ENCODE data around the gene FCER2.
"Not testable (repeated sequence)": the region's sequence is repeated elsewhere in the genome, so short reads cannot be mapped to it uniquely, and the experiment has no call there.

The FCER2 gene

GRCh38 chr19:7748171-7748570 is 46.2 kb upstream of the FCER2 start:
- no peaks in the 10 kb centered on the region for H3K4me1 ChIP-seq (ENCODE audit: control insufficient read depth, low read length)
- no peaks in the 10 kb centered on the region for H3K36me3 ChIP-seq (ENCODE audit: control insufficient read depth, low read length)
- no peaks in the 10 kb centered on the region for H3K79me2 ChIP-seq (ENCODE audit: control insufficient read depth, low read length)
- H3K4me2 ChIP-seq (ENCODE audit: low read length): no peak overlapping the region
- no peak overlapping the region for H3K27ac ChIP-seq (ENCODE audit: low read depth, low read length)
- H4K20me1 ChIP-seq (ENCODE audit: control insufficient read depth, insufficient read depth, low read depth, low read length): no peaks in the 10 kb centered on the region
- H3K9me2 ChIP-seq (replicated peaks; ENCODE audit: control insufficient read depth, low read length): no peaks in the 10 kb centered on the region
- H3K27me3 ChIP-seq (ENCODE audit: control insufficient read depth, low read length): peaks cover 13% of the 10 kb centered on the region
- H3K9me3 ChIP-seq (ENCODE audit: control insufficient read depth, insufficient read depth, low read length): no peaks in the 10 kb centered on the region; the same call in 1 of the 2 replicates
- H3F3A ChIP-seq (ENCODE audit: control insufficient read depth, insufficient read depth): no peaks in the 10 kb centered on the region
- H3K4me3 ChIP-seq (ENCODE audit: low read length): no peak overlapping the region
- TF ChIP-seq EZH2phosphoT487 (IDR thresholded peaks at IDR 0.05; ENCODE audit: borderline replicate concordance, low read length): no peak
- no peak for TF ChIP-seq CTCF (IDR thresholded peaks at IDR 0.05; ENCODE audit: low read depth, low read length, poor library complexity, severe bottlenecking)

DNA sequence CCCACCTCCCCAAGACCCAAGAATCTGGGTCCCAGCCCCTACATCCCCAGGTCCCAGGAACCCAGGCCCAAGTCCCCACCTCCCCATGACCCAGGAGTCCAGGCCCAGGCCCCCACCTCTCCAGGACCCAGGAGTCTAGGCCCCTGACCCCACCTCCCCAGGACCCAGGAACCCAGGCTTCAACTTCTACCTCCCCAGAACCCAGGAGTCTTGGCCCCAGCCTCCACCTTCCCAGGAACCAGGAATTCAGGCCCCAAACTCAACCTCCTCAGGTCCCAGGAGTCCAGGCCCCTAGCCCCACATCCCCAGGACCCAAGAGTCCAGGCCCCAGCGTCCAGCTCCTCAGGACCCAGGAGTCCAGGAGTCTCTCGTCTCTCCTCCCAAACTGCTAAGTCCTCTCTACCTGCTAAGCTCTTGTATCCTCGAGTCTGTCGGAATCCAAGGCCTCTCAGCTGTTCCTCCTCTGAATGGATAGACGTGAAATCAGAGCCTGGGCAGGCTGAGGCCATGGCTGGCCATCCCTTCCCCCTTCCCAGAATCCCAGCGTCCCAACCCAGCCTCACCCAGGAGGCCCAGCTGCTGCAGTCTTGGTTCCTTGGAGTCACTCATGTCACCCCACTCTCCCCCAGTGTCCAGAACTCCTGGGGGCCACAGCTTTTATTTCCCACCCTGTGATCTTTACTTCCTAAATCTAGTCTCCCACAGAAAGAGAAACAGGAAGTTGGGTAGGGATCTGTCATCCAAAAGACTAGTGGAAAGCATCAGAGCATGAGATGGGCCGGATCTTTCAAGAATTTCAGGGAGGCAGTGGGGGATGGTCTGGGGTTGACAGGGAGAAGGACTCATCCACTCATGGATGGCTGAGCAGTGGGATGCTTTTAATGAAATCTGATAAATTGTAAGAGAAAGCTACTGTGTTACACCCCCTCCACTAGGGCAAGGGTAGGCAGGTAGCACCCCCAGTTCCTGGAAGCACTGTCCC is 45.3 kb upstream of the FCER2 start, which contains the start of gene CD209:
Gene CD209 (minus strand): TSS at position 632 of the 982 bp plus-strand sequence. CDS start 23 bp downstream, at position 609.
- H3K27ac ChIP-seq (ENCODE audit: low read depth, low read length): no peak within 1 kb of the TSS
- no peak within 1 kb of the TSS for H3K4me3 ChIP-seq (ENCODE audit: low read length)
- H3F3A ChIP-seq (ENCODE audit: control insufficient read depth, insufficient read depth): no peaks in the 10 kb centered on the region
- no peak within 1 kb of the TSS for H3K4me2 ChIP-seq (ENCODE audit: low read length)
- H3K79me2 ChIP-seq (ENCODE audit: control insufficient read depth, low read length): no peaks in the 10 kb centered on the region
- H3K27me3 ChIP-seq (ENCODE audit: control insufficient read depth, low read length): peaks cover 13% of the 10 kb centered on the region
- H4K20me1 ChIP-seq (ENCODE audit: control insufficient read depth, insufficient read depth, low read depth, low read length): no peaks in the 10 kb centered on the region
- TF ChIP-seq EZH2phosphoT487 (IDR thresholded peaks at IDR 0.05; ENCODE audit: borderline replicate concordance, low read length): no peak
- TF ChIP-seq CTCF (IDR thresholded peaks at IDR 0.05; ENCODE audit: low read depth, low read length, poor library complexity, severe bottlenecking): no peak
- H3K9me2 ChIP-seq (replicated peaks; ENCODE audit: control insufficient read depth, low read length): no peaks in the 10 kb centered on the region
- no peaks in the 10 kb centered on the region for H3K36me3 ChIP-seq (ENCODE audit: control insufficient read depth, low read length)
- no peaks in the 10 kb centered on the region for H3K4me1 ChIP-seq (ENCODE audit: control insufficient read depth, low read length)
- no peaks in the 10 kb centered on the region; the same call in 1 of the 2 replicates for H3K9me3 ChIP-seq (ENCODE audit: control insufficient read depth, insufficient read depth, low read length)

DNA sequence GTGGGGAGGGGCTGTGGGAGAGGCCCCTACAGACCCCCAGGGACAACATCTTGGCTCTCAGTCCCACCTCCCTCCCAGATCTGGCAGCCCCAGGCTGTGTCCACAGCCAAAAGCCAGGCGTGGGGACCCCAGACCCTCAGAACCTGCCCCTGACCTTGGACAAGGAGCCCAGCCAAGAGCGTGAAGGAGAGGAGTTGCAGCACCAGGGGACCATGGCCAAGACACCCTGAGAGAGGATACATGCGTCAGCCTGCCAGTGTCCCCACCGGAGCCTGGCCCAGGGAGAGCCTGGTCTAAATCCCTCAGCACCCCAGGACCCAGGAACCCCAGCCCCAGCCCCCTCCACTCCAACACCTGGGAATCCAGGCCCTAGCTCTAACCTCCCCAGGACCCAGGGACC is 44.4 kb upstream of the FCER2 start:
- H3K27me3 ChIP-seq (ENCODE audit: control insufficient read depth, low read length): peaks cover 13% of the 10 kb centered on the region
- not testable (repeated sequence) for H3K79me2 ChIP-seq (ENCODE audit: control insufficient read depth, low read length); H4K20me1 ChIP-seq (ENCODE audit: control insufficient read depth, insufficient read depth, low read depth, low read length); H3K9me2 ChIP-seq (replicated peaks; ENCODE audit: control insufficient read depth, low read length); H3K27ac ChIP-seq (ENCODE audit: low read depth, low read length); H3K4me1 ChIP-seq (ENCODE audit: control insufficient read depth, low read length); H3K4me3 ChIP-seq (ENCODE audit: low read length); H3K4me2 ChIP-seq (ENCODE audit: low read length); H3F3A ChIP-seq (ENCODE audit: control insufficient read depth, insufficient read depth); H3K36me3 ChIP-seq (ENCODE audit: control insufficient read depth, low read length); H3K9me3 ChIP-seq (ENCODE audit: control insufficient read depth, insufficient read depth, low read length)
